Measurements from ENCODE around the gene CDK2.
A peak's percentile ranks its signal among the peaks of the same experiment; 100 is the strongest.

Gene CDK2

GRCh38 chr12:55938826-55939501, 27.7 kb upstream of the CDK2 start:
- H3K4me2 ChIP-seq (ENCODE audit: insufficient read depth, low read length, poor library complexity, severe bottlenecking) = no peak overlapping the region
- no peak overlapping the region for H3K14ac ChIP-seq (ENCODE audit: low read length)
- no peaks in the 10 kb centered on the region for H3K9me3 ChIP-seq (replicated peaks in 1 of 2; ENCODE audit: control insufficient read depth in 2 of 2, insufficient read depth in 1 of 2, low read depth in 1 of 2, low read length in 2 of 2)
- peaks cover 5% of the 10 kb centered on the region in 2 donors for H3K4me1 ChIP-seq (ENCODE audit: control insufficient read depth in 2 of 2, insufficient read depth in 1 of 2, low read depth in 1 of 2, low read length in 2 of 2)
- H3K4me3 ChIP-seq (ENCODE audit: low read length in 2 of 2) = no peak overlapping the region
- no peak overlapping the region for H2BK120ac ChIP-seq (ENCODE audit: low read depth, low read length)
- H2AK5ac ChIP-seq (ENCODE audit: low read depth, low read length) = peak overlapping the region; percentile 26
- no peak overlapping the region for H2BK12ac ChIP-seq (ENCODE audit: low read length)
- H3K9ac ChIP-seq (ENCODE audit: low read depth, low read length, poor library complexity) = no peak overlapping the region
- H3K18ac ChIP-seq (ENCODE audit: low read length) = no peak overlapping the region
- H4K91ac ChIP-seq (ENCODE audit: low read depth, low read length, poor library complexity) = peak overlapping the region; percentile 14
- H3K36me3 ChIP-seq (replicated peaks in 1 of 2; ENCODE audit: control insufficient read depth in 2 of 2, insufficient read depth in 2 of 2, low read length in 2 of 2) = no peaks in the 10 kb centered on the region
- no peak overlapping the region for H3K23ac ChIP-seq (ENCODE audit: low read depth, low read length, poor library complexity)
- H3K27me3 ChIP-seq (ENCODE audit: control insufficient read depth in 3 of 3, insufficient read depth in 3 of 3, low read depth in 1 of 3, low read length in 3 of 3) = peaks cover 0 to 24% (median 2%) of the 10 kb centered on the region in 3 experiments
- no peaks in the 10 kb centered on the region for H3K79me1 ChIP-seq (ENCODE audit: low read depth, low read length)
- no peak overlapping the region for H2BK15ac ChIP-seq (ENCODE audit: low read length)
- H2AFZ ChIP-seq (ENCODE audit: low read length) = no peak overlapping the region
- H3K4ac ChIP-seq (ENCODE audit: low read length) = no peak overlapping the region
- no peak overlapping the region for H4K8ac ChIP-seq (ENCODE audit: low read depth, low read length)
- no peak overlapping the region for H3K27ac ChIP-seq (replicated peaks; ENCODE audit: low read length)
- no CpG with 5 or more reads among the region's 8 CpGs for WGBS, 2 donors (ENCODE audit: extremely low coverage in 2 of 2, insufficient read length in 2 of 2, insufficient replicate concordance in 1 of 2)
- no peak for DNase-seq (ENCODE audit: low spot score)
- H2BK5ac ChIP-seq (ENCODE audit: low read length) = no peak overlapping the region

DNA sequence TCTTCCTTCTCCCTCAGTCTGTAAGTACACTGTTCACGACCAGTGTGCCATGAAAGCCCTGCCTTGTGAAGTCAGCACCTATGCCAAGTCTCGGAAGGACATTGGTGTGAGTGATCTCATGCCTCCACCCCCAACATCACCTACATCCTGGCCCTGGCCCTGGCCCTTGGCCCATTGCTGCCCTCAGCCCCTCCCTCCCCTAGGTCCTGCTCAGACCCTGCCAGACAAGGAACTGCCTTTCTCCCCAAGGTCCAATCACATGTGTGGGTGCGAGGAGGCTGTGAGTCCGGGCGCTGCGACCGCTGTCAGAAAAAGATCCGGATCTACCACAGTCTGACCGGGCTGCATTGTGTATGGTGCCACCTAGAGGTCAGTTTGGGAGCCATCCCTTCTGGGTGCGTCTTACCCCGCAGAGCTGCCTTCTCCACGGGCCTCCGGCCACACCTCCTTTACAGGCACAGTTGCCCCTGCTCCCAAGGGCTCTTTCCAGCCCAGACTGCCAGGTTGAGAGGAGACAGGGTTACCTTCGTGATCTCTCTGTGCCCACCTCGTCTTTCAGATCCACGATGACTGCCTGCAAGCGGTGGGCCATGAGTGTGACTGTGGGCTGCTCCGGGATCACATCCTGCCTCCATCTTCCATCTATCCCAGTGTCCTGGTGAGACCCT, 26.4 kb upstream of the CDK2 start:
- no peak overlapping the region for H3K23ac ChIP-seq (ENCODE audit: low read depth, low read length, poor library complexity)
- H4K91ac ChIP-seq (ENCODE audit: low read depth, low read length, poor library complexity) = no peak overlapping the region
- no peak overlapping the region for H3K4me3 ChIP-seq (ENCODE audit: low read length in 2 of 2)
- H3K14ac ChIP-seq (ENCODE audit: low read length) = no peak overlapping the region
- no peak overlapping the region for H3K4ac ChIP-seq (ENCODE audit: low read length)
- DNase-seq (ENCODE audit: low spot score) = peak; percentile 84
- no peak overlapping the region for H2BK5ac ChIP-seq (ENCODE audit: low read length)
- H3K79me1 ChIP-seq (ENCODE audit: low read depth, low read length) = no peaks in the 10 kb centered on the region
- H2AK5ac ChIP-seq (ENCODE audit: low read depth, low read length) = no peak overlapping the region
- H3K4me1 ChIP-seq (ENCODE audit: control insufficient read depth in 2 of 2, insufficient read depth in 1 of 2, low read depth in 1 of 2, low read length in 2 of 2) = peaks cover 5% of the 10 kb centered on the region in 2 donors
- H2BK120ac ChIP-seq (ENCODE audit: low read depth, low read length) = no peak overlapping the region
- no peak overlapping the region for H2BK12ac ChIP-seq (ENCODE audit: low read length)
- no peak overlapping the region for H3K4me2 ChIP-seq (ENCODE audit: insufficient read depth, low read length, poor library complexity, severe bottlenecking)
- WGBS, 2 donors (ENCODE audit: extremely low coverage in 2 of 2, insufficient read length in 2 of 2, insufficient replicate concordance in 1 of 2) = no CpG with 5 or more reads among the region's 18 CpGs
- H4K8ac ChIP-seq (ENCODE audit: low read depth, low read length) = no peak overlapping the region
- H2AFZ ChIP-seq (ENCODE audit: low read length) = peak overlapping the region; percentile 84
- no peak overlapping the region for H3K27ac ChIP-seq (replicated peaks; ENCODE audit: low read length)
- peak overlapping the region; percentile 37 for H3K18ac ChIP-seq (ENCODE audit: low read length)
- no peaks in the 10 kb centered on the region for H3K36me3 ChIP-seq (replicated peaks in 1 of 2; ENCODE audit: control insufficient read depth in 2 of 2, insufficient read depth in 2 of 2, low read length in 2 of 2)
- H3K9ac ChIP-seq (ENCODE audit: low read depth, low read length, poor library complexity) = peak overlapping the region; percentile 68
- no peaks in the 10 kb centered on the region for H3K9me3 ChIP-seq (replicated peaks in 1 of 2; ENCODE audit: control insufficient read depth in 2 of 2, insufficient read depth in 1 of 2, low read depth in 1 of 2, low read length in 2 of 2)
- H2BK15ac ChIP-seq (ENCODE audit: low read length) = no peak overlapping the region
- H3K27me3 ChIP-seq (ENCODE audit: control insufficient read depth in 3 of 3, insufficient read depth in 3 of 3, low read depth in 1 of 3, low read length in 3 of 3) = peaks cover 0 to 12% (median 0%) of the 10 kb centered on the region in 3 experiments

DNA sequence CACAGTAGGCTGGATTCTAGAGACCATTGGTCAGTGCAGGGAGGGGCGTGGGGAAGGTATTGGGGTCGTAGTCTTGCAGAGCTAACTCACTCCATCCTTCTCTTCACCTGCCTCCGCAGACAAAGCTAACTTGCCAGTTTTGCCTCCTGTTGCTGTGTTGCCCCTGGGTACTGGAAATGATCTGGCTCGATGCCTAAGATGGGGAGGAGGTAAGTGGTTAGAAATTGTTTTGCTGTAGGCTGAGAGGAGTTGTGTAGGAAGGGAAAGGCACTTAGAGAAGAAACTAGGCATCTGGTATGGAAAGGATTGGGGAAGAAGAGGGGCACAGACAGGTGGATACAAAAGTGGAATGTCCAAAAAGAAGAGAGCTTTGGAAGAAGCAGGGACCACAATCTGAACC, 24.6 kb upstream of the CDK2 start:
- Histone ChIP-seq H2BK15ac (ENCODE audit: low read length) (no peak overlapping the region), H2BK5ac (ENCODE audit: low read length) (no peak overlapping the region), H3K27me3 (ENCODE audit: control insufficient read depth in 3 of 3, insufficient read depth in 3 of 3, low read depth in 1 of 3, low read length in 3 of 3) (no peaks in the 10 kb centered on the region), H3K9ac (ENCODE audit: low read depth, low read length, poor library complexity) (no peak overlapping the region), H2BK120ac (ENCODE audit: low read depth, low read length) (no peak overlapping the region), H3K9me3 (replicated peaks in 1 of 2; ENCODE audit: control insufficient read depth in 2 of 2, insufficient read depth in 1 of 2, low read depth in 1 of 2, low read length in 2 of 2) (no peaks in the 10 kb centered on the region), H3K18ac (ENCODE audit: low read length) (no peak overlapping the region), H4K91ac (ENCODE audit: low read depth, low read length, poor library complexity) (no peak overlapping the region), H3K36me3 (replicated peaks in 1 of 2; ENCODE audit: control insufficient read depth in 2 of 2, insufficient read depth in 2 of 2, low read length in 2 of 2) (no peaks in the 10 kb centered on the region), H2AFZ (ENCODE audit: low read length) (no peak overlapping the region), H2BK12ac (ENCODE audit: low read length) (no peak overlapping the region), H3K4me2 (ENCODE audit: insufficient read depth, low read length, poor library complexity, severe bottlenecking) (no peak overlapping the region), H3K4me1 (ENCODE audit: control insufficient read depth in 2 of 2, insufficient read depth in 1 of 2, low read depth in 1 of 2, low read length in 2 of 2) (peaks cover 5% of the 10 kb centered on the region in 2 donors), H3K14ac (ENCODE audit: low read length) (no peak overlapping the region), H3K79me1 (ENCODE audit: low read depth, low read length) (no peaks in the 10 kb centered on the region), H3K27ac (replicated peaks; ENCODE audit: low read length) (no peak overlapping the region), H3K4ac (ENCODE audit: low read length) (no peak overlapping the region), H3K4me3 (ENCODE audit: low read length in 2 of 2) (no peak overlapping the region), H4K8ac (ENCODE audit: low read depth, low read length) (no peak overlapping the region), H3K23ac (ENCODE audit: low read depth, low read length, poor library complexity) (no peak overlapping the region), H2AK5ac (ENCODE audit: low read depth, low read length) (no peak overlapping the region)
- no peak for DNase-seq (ENCODE audit: low spot score)
- WGBS, 2 donors (ENCODE audit: extremely low coverage in 2 of 2, insufficient read length in 2 of 2, insufficient replicate concordance in 1 of 2) = no CpG with 5 or more reads among the region's 4 CpGs

DNA sequence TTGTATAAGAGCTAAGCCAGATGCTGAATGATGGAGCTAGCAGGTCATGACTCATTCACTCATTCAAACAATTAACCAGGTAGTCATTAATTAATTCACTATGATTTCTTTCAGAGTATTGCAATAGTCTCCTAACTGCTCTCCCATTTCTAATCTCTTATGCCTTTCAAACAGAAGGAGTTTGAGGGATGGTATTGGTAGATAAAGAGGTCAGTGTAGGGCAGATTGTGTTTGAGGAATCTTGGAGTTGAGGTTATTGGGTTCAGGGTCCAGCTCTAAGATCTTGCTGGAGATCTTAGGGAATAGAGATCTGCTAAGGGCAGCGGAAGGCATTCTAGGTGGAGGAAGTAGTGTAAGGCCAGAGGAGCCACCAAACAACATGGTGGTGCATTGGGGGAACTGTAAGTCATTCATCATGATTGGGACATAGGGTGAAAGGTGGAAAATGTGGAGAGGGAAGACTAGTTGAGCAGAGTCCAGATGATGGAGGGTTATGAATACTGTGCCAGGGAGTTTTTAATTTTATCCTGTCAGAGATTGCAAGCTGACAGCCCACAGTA, 24.0 kb upstream of the CDK2 start:
- Histone ChIP-seq H3K4ac (ENCODE audit: low read length) (no peak overlapping the region), H3K4me1 (ENCODE audit: control insufficient read depth in 2 of 2, insufficient read depth in 1 of 2, low read depth in 1 of 2, low read length in 2 of 2) (peaks cover 5% of the 10 kb centered on the region in 2 donors), H3K9me3 (replicated peaks in 1 of 2; ENCODE audit: control insufficient read depth in 2 of 2, insufficient read depth in 1 of 2, low read depth in 1 of 2, low read length in 2 of 2) (no peaks in the 10 kb centered on the region), H2AFZ (ENCODE audit: low read length) (no peak overlapping the region), H3K4me2 (ENCODE audit: insufficient read depth, low read length, poor library complexity, severe bottlenecking) (no peak overlapping the region), H3K36me3 (replicated peaks in 1 of 2; ENCODE audit: control insufficient read depth in 2 of 2, insufficient read depth in 2 of 2, low read length in 2 of 2) (no peaks in the 10 kb centered on the region), H3K9ac (ENCODE audit: low read depth, low read length, poor library complexity) (no peak overlapping the region), H3K18ac (ENCODE audit: low read length) (no peak overlapping the region), H2BK120ac (ENCODE audit: low read depth, low read length) (no peak overlapping the region), H3K27me3 (ENCODE audit: control insufficient read depth in 3 of 3, insufficient read depth in 3 of 3, low read depth in 1 of 3, low read length in 3 of 3) (no peaks in the 10 kb centered on the region), H4K91ac (ENCODE audit: low read depth, low read length, poor library complexity) (no peak overlapping the region), H2AK5ac (ENCODE audit: low read depth, low read length) (no peak overlapping the region), H2BK12ac (ENCODE audit: low read length) (no peak overlapping the region), H3K79me1 (ENCODE audit: low read depth, low read length) (no peaks in the 10 kb centered on the region), H2BK15ac (ENCODE audit: low read length) (no peak overlapping the region), H4K8ac (ENCODE audit: low read depth, low read length) (no peak overlapping the region), H3K23ac (ENCODE audit: low read depth, low read length, poor library complexity) (no peak overlapping the region), H3K27ac (replicated peaks; ENCODE audit: low read length) (no peak overlapping the region), H3K4me3 (ENCODE audit: low read length in 2 of 2) (no peak overlapping the region), H3K14ac (ENCODE audit: low read length) (no peak overlapping the region), H2BK5ac (ENCODE audit: low read length) (no peak overlapping the region)
- no CpG with 5 or more reads among the region's 1 CpG for WGBS, 2 donors (ENCODE audit: extremely low coverage in 2 of 2, insufficient read length in 2 of 2, insufficient replicate concordance in 1 of 2)
- no peak for DNase-seq (ENCODE audit: low spot score)

All from neuronal stem cell (in vitro differentiated cells).